A172 (cell line): ENCODE results near the gene ZNF629. TPM values are rescaled to one million over a fixed set of nuclear protein-coding genes. Genes with fewer than 3 reads are reported as not detected.
A peak's percentile ranks its signal among the peaks of the same experiment; 100 is the strongest.

ENCODE experiments used
- DNase-seq: peaks from one replicate; pipeline ENCODE4 v3.0.0-alpha.2; 2015; ENCODE audit warnings: low spot score
- total RNA-seq: library from RNA; depleted of rRNA; stranded (reverse); fragments of >200 nt; shearing (Covaris generic); gene quantifications from 2 replicates; pipeline ENCODE4 v1.2.3, GENCODE V29; 2014

The ZNF629 gene
- total RNA-seq, 1 experiment from 2014 or later = 20.5 TPM

DNA sequence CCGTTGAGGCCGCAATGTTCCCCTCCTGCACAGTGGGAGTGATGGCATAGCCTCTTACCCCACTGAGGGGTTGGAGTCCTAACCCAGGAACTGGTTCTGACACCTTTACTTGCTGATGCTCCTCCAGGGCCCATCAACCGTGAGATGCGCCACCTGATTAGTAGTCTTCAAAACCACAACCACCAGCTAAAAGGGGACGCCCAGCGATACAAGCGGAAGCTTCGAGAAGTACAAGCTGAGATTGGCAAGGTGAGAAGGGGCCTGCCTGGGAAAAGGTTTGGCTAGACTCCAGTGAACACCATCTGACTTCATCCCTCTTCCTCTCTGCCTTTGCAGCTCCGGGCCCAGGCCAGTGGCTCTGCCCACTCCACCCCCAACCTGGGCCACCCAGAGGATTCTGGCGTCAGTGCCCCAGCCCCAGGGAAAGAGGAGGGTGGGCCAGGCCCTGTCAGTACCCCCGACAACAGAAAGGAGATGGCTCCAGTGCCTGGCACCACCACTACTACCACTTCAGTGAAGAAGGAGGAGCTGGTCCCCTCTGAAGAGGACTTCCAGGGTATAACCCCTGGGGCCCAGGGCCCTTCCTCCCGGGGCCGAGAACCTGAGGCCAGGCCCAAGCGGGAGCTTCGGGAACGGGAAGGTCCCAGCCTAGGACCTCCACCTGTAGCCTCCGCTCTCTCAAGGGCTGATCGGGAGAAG, 19.1 kb downstream of the ZNF629 start:
- DNase-seq = no peak

DNA sequence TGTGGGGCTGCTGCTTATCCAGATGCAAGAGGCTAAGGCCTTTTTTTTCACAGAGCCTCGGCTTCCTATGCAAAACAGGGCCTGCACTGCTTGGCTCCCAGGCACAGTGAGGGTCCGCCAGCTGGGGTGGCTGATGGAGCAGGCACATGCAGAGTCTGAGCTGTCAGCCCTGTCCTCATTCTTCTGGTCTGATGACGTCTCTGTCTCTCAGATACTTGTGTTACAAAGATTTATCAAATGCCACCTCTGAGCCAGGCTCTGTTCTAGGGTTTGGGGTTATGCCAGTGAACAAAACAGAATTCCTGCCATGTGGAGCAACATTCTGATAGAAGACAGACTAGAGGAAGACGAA, 20.1 kb downstream of the ZNF629 start:
- no peak for DNase-seq

DNA sequence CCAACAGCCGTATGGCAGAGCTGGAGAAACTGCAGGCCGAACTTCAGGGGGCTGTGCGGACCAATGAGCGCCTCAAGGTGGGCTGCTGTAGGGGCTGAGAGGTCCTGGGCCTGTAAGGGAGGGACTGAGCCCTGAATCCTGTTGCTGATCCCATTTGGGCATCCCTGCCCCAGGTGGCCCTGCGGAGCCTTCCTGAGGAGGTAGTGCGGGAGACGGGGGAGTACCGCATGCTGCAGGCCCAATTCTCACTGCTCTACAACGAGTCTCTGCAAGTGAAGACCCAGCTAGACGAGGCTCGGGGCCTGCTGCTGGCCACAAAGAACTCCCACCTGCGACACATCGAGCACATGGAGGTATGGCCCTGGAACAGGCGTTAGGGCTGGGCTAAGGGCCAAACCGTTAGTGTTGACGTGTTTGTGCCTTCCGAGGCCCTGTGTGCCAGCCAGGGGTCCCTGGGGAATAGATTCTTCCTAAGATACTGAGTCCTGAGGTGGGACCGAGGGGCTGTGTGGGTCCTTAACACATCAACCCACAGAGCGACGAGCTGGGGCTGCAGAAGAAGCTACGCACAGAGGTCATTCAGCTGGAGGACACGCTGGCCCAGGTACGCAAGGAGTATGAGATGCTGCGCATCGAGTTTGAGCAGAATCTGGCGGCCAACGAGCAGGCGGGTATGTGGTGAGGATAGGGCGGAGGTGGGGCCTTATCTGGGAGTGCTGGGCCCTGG, 20.6 kb downstream of the ZNF629 start:
- no peak for DNase-seq

GRCh38 chr16:30764816-30765465, 22.1 kb downstream of the ZNF629 start:
- DNase-seq = no peak

- DNase-seq = no peak
Measured at GRCh38 chr16:30764086-30764485, 22.9 kb downstream of the ZNF629 start.

DNA sequence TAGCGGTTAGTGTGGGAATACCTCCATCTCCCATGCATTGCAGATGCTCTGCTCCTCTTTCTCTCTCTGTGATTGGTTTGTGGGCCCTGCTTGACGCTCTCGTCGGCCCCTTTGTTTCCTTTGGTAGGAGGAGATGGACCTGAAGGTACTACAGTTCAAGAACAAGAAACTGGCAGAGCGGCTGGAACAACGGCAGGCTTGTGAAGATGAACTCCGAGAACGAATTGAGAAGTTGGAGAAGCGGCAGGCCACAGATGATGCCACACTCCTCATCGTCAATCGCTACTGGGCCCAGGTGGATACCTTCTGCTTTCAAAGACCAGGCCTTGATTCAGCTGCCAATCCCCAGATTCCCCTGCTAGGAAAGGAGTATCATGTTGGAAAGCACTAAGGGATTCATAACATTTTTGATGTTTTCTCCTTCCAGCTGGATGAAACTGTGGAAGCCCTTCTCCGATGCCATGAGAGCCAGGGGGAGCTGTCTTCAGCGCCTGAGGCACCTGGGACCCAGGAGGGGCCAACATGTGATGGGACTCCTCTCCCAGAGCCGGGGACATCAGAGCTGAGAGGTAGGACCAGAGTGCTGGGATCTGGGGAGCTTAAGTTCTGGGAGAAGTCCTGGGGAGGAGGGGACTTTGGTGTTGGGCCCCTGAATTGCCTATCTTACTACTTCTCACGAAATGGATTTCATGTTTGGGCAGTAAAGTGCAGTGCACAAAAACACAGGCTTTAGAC, 23.8 kb downstream of the ZNF629 start:
- DNase-seq = no peak

- peak; percentile 99 for DNase-seq
Measured at GRCh38 chr16:30761928-30762902, 24.8 kb downstream of the ZNF629 start, which contains the start of the genes CFAP119 and RNF40. CFAP119 (minus strand) TSS chr16:30762062; CDS start chr16:30761748, 314 bp downstream. RNF40 (plus strand) TSS chr16:30762322; CDS start chr16:30762546, 224 bp downstream.

DNA sequence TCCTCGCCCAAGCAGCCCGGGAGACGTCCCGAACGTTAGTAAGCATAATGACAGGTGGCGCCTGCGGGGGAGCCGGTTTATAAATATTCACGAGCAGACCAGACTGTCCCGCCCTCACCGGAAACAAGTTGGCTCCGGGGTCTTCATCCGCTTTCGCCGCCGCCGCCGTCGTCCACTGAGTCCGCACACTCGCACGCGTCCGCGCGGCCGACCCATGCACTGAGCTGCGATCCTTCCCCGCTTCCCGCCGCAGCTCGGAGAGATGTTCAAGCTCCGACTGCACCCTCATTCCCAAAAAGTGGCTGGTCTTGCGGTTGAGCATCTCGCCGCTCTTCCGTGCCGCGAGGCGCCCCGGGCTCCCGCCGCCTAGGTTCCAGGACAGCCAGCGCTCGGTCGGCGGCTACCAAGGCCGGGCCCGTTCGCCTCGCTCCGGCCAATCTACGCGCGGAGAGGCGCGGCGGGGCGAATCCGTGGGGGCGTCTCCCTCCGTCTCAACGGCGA, 25.5 kb downstream of the ZNF629 start:
- DNase-seq = peak; percentile 38

DNA sequence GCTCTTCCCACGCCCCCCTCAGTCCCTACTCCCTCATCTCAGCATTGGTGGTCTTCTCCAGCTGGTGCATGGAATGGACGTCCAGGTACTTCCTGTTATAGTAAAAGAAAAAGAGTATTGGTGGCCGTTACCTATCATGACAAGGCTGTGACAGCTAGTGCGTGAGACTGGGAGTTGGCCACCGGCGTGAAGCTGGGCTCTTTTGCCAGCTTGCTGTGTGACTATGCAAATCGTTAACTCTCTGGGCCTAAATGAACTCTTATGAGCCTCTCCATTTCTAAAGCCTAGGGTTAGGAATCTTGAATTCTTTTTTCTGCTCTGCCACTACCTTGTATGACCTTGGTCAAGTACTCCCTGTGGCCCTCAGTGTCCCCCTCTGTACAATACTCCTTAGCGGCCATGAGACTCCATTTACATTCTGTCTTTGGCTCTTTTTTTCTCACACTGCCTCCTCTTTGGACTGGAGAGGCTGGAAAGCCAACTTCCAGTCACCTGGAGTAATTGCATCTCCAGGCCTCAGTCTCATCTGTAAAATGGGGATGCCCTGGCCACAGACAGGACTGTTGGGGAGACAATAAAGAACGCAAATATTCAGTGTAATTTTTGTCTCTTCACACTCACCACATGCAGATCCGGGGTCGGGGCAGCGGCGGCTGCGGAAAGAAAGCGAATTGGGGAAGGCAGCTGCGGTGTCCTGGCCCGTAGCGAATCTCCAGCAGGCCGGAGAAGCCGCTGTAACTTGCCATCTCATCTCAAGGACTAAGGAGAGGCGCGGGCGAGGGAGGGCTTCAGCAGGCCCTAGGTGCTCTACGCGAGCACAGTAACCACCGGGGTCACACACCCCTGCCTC, 26.2 kb downstream of the ZNF629 start:
- DNase-seq = no peak

GRCh38 chr16:30760001-30760559, 26.9 kb downstream of the ZNF629 start:
- no peak for DNase-seq

GRCh38 chr16:30758988-30759491, 28.0 kb downstream of the ZNF629 start:
- no peak for DNase-seq

DNA sequence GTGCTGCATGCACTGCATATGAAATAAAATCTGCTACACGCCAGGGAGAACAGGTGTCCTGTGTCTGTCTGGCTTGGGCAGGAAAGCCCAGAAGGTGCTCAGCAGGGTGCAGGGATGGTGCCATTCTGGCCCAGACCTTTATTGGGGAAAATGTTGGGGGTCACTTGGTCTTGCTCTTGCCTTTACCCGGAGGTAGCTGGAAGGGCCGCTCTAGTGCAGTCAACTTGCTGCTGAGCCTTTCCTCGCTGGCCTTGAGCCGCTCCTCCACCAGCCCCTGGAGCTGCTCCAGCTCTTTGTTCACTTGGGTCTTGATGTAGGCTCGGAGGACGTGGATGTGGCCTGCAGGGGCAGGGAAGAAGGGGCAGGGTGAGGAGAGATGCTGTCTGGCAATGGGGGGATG, 29.7 kb downstream of the ZNF629 start:
- no peak for DNase-seq

DNA sequence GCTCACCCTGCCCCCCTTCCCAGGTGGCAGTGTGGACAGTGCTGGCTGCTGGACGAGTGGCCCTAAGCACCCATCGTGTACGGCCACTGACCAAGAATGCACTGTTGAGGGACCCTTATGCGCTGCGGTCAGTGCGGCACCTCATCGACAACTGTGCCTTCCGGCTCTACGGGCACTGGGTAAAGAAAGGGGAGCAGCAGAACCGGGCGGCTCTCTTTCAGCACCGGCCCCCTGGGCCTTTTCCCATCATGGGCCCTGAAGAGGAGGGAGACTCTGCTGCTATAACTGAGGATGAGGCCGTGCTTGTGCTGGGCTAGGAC, 30.3 kb downstream of the ZNF629 start:
- no peak for DNase-seq

- no peak for DNase-seq
Measured at GRCh38 chr16:30755955-30756780, 30.8 kb downstream of the ZNF629 start.

DNA sequence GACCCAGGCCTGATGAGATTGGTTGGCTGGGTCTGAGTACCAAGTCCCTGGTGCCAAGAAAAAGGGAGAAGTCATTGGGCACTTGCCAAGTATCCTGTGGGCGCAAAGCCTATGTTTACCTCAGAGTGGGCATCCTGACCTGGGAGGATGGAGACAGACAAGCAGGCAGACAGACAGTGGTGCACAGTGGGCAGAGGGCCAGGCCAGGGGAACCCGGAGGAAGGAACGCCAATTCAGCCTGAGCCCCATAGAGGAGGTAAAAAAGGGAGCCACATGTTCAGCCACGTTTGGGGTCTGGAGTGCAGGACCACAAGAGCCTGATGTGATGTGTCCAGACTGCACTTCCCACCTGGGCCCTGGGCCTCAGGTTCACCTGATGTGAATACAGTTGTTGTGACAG, 33.4 kb downstream of the ZNF629 start:
- no peak for DNase-seq

- no peak for DNase-seq
Measured at GRCh38 chr16:30750876-30751465, 36.0 kb downstream of the ZNF629 start.

DNA sequence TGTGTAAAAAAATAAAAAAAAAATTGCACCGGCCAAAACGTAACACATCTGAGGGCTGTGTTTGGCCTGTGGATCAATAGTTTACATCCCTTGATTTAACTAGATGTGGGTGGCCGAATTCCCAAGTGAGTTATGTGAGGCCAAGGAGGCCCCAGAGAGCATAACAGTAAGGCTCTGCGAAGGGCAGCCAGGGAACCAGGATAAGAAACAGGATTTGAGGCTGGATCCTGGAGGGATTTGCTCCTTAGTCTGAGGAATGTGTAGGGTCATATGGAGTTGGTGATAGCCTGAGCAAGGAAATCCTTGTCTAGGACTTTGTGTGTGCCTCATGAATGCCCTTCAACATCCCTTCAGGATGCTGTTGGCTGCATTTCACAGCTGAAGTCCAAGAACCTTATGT, 36.8 kb downstream of the ZNF629 start:
- DNase-seq = no peak
